Left renal cortex interstitium (tissue), 4 donors: ENCODE data around the gene MAP2K6. TPM values are rescaled to one million over a fixed set of nuclear protein-coding genes. Genes with fewer than 3 reads are reported as not detected.

Experiments used
- DNase-seq, 4 donors: peaks; one replicate each; pipeline ENCODE4 v3.0.0-alpha.2; 2013; ENCODE audit warnings: low read depth in 4 of 4, low spot score in 2 of 4, missing footprints in 1 of 4
- polyA plus RNA-seq, 4 donors: library from polyadenylated mRNA; unstranded; fragments of 120-200 nt; gene quantifications; one replicate each; pipeline ENCODE4 v1.2.1, GENCODE V29; 2013; ENCODE audit not compliant: insufficient read length in 4 of 4

MAP2K6 gene
- polyA plus RNA-seq, result 10 to 100 TPM; 19.7 to 22.7 (median 22.0) TPM

DNA sequence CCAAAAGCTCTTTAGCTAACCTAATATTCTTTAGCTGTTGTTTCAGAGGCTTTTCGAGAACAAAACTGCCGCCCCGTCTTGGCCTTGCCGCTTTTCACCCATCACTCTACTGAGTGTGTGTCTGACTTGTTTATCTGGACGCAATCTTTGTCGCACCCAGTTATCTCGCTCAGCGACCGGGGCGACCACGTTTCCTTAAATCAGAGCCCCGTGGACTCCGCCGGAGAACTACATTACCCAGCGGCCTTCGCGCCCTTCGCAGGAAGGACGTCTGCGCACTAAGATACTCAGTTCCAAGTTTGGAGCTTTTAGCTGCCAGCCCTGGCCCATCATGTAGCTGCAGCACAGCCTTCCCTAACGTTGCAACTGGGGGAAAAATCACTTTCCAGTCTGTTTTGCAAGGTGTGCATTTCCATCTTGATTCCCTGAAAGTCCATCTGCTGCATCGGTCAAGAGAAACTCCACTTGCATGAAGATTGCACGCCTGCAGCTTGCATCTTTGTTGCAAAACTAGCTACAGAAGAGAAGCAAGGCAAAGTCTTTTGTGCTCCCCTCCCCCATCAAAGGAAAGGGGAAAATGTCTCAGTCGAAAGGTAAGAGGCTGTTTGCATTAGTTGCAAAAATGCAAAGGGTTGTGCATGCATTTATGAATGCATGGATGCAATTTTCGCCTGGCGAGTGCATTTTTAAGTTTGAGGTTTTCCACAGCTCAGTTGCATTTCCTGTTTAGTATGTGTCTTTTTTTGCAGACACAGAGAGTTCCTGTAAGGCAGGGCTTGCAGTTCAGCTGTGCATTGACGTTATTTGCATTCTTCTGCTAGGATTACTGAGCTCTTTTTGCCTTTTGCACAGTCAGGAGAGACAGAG is at the start of gene MAP2K6:
MAP2K6 (plus strand) TSS at position 290 of the 867 bp plus-strand sequence; CDS start at position 578, 288 bp downstream.
- DNase-seq, result peak in 3 of 4 donors; percentile 66 to 86 (median 71)

DNA sequence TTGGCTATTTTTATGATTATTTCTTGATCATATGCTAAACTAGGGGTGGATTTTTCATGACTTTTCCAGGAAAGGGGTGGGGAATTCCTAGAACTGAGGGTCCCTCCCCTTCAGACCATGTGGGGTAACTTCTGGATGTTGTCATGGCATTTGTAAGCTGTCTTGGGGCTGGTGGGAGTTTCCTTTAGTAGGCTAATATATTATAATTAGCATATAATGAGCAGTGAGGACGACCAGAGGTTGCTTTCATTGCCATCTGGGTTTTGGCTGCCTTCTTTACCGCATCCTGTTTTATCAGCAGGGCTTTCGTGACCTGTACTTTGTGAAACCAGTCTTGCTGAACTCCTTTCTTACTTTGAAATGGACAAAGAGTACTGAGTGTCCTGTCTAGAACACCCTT is 47.2 kb upstream of the MAP2K6 start:
- DNase-seq, result no peak

DNA sequence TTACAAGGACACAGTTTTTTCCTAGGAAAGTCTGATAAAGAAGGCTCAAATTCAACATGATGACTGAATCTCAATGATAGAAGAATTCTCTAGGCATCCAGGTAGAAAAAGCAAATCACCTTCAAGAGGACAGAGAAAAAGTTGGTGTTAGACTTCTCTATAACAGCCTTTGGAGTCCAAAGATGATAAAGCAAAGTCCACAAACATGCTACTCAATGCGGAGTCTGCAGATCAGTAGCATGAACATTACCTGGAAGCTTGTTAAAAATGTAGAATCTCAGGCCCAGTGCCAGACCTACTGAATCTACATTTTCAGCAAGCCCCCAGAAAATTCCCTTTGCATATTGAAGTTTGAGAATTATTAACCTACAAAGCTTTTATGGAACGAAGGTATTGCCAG is 41.4 kb upstream of the MAP2K6 start:
- DNase-seq, result no peak

DNA sequence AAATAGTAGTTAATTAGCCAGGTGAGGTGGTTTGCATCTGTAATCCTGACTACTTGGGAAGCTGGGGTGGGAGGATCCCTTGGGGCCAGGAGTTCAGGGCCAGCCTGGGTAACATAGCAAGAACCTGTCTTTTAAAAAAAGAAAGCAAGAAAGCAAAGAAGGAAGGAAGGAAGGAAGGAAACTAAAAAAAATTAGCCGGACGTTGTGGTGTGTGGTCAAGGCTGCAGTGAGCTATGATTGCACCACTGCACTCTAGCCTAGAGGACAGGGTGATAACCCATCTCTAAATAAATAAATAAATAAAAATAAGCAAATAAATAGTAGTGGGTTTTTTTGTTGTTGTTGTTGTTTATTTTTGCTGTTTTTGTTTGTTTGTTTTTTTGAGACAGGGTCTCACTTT is 39.3 kb upstream of the MAP2K6 start:
- no peak for DNase-seq

DNA sequence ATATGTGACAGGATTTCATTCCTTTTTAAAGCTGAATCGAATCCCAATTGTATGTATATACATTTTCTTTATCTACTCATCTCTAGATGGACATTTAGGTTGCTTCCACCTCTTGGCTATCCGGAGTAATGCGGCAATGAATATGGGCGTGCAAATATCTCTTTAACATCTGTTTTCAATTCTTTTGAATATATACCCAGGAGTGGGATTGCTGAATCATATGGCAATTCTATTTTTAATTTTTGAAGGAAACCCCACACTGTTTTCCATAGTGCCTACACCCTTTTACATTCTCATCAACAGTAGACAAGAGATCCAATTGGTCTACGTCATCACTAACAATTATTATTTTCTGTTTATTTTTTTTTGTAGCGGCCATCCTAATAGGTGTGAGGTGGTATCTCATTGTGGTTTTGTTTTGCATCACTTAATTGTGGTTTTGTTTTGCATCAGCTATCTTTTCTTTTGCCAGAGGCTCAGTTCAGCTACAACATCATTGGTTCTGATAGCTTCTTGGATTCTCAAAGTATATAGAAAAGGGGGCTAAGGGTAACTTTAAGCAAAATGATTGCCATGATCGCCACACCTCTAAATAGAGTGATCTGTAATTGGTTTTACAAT is 25.6 kb upstream of the MAP2K6 start:
- no peak for DNase-seq

DNA sequence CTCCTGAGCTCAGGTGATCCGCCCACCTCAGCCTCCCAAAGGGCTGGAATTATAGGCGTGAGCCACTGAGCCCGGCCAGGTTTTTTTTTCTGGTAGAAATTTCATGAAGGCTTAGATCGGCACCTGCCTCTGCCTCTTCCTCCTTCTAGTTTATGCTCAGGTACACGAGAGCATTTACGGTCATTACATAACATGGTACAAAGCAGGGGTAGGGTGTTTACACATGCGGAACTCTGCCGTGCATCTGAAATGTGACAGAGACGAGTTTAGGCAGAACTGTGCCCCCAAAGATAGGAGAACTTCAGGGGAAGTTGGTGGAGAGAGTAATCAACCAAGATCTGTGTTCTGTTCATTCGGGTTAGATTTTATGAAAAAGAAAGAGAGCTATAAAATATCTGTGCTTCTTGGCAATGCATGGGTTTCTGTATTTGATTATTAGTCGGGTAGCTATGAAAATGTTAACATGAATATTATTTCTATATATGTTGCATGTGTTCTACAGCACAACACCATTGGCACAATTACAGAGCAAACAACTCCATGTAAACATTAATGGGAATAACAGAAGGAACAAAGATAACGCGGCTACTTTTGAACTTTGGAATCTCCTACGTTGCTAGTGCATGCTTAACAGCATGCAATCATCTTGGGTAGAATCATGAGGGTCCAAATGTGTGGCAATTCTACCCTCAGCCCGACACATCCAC is 23.5 kb upstream of the MAP2K6 start:
- no peak for DNase-seq

DNA sequence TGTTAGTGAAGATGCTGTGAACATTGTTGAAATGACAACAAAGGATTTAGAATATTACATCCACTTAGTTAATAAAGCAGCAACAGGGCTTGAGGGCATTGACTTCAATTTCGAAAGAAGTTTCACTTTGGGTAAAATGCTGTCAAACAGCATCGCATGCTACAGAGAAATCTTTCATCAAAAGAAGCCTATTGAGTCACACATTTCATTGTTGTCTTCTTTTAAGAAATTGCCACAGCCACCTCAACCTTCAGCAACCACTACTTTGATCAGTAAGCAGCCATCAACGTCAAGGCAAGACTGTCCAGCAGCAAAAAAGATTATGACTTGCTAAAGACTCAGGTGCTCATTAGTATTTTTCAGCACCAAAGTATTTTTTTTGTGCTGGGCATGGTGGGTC is 13.2 kb upstream of the MAP2K6 start:
- no peak for DNase-seq

DNA sequence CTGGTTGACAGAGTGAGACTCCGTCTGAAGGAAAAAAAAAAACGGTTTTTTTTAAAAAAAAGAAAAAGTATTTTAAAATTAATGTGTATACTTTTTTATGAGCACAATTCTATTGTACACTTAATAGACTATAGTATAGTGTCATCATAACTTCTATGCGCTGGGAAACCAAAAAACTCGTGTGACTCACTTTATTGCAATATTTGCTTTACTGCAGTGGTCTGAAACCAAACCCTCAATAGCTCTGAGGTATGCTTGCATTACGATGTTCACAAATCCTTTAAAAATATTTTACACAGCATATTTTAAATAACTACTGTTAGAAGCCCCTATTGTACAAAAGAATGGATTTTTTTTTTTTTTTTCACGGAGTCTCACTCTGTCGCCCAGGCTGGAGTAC is 12.4 kb upstream of the MAP2K6 start:
- no peak for DNase-seq

DNA sequence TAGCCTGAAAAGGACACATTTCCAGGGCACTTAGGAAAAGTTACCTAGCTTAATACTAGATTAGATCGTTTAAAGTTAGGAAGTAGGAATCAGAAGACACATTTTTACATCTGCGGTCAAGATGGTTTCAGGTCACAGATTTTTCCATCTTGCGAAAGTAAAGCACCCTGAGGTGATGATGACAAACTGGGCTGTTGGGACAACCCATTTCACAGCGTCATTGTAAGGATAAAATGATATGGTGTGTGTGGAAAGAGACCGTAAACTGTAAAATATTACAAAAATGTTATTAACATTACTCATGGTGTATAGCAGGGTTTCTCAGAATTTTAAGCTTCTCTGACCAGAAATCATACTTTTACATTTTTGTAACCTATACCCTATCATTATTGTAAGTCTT is 10.1 kb upstream of the MAP2K6 start:
- no peak for DNase-seq

DNA sequence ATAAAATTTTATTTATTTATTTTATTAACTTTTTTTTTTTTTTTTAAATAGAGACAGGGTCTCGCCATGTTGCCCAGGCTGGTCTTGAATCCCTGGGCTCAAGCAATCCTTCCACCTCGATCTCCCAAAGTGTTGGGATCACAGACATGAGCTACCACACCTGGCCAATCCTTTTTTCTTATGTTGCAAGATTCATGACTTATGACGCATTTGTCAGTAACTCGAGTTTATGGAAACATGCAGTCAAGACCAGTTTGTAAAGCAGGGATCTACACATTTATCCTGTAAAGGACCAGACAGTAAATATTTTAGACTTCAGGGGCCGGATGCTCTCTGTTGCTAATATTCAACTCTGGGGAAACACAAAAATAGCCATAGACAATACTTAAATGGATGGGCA is 9.4 kb upstream of the MAP2K6 start:
- no peak for DNase-seq

DNA sequence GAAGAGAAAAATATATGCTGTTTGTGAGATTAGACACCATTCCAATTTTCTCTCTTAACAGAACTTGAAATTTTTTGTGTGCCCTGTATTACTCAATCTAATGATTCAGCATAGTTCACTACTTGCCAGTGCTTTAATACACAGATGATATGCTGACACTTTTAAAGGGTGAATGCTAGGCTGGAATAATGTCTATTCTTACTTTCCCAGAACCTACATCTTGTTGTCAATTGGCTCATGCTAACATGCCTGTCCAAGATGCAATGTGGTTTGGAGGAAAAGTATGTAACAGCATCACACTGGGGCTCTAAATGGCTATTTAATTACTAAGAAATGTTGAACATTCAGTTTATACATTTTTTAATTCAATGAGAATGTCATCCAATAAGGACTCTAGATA is 7.6 kb upstream of the MAP2K6 start:
- no peak for DNase-seq

DNA sequence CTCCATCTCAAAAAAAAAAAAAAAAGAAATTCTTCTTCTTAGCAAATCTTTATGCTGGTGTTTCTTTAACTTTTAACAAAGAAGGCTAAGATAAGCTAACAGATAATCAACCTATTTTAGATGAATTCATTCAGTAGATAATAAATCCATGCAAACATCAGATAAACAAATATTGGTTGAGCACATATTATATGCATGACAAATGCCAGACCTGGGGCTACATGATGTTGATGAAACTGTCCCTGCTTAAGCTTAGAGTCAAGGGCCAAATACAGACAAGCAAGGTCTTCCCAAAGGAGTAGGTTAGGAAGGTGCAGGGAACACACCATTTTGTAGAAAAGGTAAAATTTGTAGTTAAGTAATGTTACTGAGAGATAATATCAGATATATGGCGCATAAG is 6.7 kb upstream of the MAP2K6 start:
- no peak for DNase-seq

DNA sequence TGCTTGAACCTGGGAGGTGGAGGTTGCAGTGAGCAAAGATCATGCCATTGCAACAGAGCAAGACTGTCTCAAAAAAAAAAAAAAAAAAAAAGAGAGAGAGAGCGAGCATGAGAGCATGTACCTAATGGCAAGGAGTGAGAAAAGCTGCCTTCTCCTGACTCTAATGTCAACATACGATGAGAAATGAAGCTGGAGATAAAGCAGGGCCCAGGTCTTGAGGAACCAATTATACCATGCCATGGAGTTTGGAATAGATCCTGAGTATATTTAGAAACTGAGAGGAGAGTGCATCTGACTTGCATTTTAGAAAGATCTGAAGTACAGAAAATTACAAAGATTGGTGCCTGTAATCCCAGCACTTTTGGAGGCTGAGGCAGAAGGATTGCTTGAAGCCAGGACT is 3.8 kb upstream of the MAP2K6 start:
- DNase-seq, result no peak

DNA sequence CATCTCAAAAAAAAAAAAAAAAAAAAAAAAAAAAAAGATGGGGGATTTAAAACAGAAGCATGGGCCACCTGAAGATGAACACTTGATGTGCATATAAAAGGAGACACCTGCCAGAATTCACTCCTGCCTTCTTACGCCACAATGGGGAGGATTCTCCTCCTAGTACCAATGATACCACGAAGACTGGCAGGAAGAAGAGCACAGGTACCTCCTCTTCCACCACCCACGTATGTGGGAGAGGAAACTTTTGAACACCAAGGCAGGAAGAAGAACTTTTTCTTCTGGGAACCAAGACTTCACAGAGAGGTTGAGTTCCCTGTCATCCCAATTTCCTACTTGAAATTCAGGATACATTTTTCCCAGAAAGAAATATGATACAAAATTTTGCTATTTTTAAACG is 2.7 kb upstream of the MAP2K6 start:
- DNase-seq, result no peak

DNA sequence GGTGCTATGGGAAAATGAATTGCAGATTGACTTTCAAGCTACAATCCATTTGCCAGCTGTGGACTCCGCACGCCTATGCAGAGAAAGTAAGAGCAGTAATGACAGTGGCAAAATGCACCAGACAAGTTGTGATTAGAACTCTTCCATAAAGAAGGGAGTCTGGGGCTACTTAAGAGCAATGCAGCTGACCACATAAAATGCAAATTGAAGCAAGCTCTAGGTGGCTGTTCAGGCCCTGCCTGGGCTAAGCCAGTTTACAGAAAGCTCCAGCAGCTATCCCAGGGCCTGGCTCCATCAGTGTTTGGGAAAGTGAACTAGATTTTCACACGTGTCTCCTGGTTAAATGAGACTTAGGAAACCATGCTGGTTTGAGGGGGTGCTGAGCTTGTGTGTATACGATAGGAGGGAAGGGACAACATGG is 2.2 kb upstream of the MAP2K6 start:
- DNase-seq, result no peak

DNA sequence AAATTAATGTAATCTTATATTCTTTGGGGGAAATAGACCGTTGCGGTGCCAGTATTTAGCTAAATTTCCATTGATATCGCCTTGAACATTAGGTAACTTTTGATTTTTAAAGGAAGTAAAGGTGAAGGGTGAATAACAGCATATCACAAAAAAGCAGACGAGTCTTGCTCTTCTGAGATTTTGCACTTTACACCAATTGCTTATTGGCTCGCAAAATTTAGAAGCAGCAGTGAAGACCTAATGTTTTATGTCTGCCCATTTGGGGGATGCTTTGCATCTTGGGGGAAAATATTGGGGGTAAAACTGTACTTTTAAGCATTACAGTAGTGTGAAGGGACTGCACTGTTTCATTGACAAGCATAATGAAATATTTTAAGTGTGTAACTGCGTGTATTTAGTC is 934 bp downstream of the MAP2K6 start:
- DNase-seq, result no peak

DNA sequence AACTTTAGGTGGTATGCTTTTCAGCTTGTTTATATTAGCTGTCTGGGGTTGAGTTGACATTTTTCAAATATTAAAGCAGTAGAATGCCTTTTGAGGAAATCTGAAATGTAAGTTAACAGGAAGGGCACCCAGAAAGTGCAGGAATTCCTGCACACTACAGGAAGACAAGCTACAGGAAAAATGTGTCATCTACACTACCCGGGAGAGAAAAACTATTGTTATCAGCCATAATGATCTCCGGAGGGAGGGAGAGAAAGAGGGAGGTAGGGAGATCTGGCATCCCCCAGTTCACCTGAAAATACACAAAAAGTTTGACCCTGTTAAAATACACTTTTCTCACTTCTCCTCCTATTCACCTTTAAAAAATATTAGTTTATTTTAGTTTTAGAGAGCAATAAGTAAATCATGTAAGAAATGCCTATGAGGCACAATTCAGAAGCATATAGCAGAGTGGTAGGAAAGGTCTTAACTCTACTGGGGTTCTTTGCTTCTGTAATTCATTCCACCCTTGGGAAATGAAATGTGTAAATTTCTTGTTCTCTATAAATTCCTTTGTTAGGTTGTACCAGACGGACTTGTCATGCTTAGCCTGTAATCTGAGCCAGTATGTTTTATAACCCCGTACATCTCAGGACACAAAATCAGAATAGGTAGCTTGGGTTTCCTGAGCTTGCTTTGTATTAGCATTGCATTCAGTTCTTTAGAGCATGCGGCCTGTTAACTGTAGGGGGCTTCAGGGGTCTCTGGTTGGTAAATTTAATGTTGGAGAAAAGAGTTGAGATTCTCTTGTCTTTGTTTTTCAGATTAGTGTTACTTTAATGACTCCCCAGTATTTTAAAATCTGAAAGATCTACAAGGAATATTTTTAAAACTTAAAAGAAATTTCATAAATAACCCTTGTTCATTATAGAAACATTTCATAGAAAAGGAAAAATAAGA is 3.3 kb downstream of the MAP2K6 start:
- no peak for DNase-seq

DNA sequence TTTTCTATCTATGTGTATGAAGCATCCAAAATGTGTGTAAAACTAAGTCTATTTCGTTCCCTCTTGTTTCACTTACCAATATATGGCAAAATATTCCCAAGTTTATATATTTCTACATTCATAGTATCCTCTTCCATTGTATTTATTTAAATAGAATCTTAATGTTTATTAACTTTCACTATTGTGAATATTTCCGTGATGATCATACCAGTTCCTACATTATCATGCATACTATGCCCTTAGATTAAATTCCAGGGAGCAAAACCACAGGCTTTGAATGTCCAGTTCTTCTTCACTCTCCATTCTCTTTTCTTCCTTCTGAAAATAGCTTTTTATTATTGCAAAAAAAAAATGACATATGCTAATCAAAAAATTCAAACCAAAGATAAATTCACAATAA is 4.0 kb downstream of the MAP2K6 start:
- no peak for DNase-seq

DNA sequence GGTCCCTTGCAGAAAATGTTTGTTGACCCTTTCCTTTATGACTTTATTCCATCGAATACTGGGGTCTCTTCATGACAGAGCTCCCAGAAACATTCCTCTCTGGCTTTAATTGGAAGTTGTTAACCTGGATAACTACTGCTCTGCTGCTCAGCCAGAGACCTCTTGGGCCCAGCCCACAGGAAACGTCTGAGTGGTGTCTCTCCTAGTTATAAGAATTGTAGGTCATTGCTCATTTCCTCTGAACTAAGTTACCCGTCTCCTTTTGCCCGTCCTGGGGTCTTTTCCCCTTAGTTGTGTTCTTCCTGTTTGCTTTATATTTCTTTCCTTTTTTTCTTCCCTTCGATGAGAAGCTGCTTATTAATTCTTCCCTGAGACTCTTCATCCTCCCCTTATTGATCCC is 9.0 kb downstream of the MAP2K6 start:
- no peak for DNase-seq

DNA sequence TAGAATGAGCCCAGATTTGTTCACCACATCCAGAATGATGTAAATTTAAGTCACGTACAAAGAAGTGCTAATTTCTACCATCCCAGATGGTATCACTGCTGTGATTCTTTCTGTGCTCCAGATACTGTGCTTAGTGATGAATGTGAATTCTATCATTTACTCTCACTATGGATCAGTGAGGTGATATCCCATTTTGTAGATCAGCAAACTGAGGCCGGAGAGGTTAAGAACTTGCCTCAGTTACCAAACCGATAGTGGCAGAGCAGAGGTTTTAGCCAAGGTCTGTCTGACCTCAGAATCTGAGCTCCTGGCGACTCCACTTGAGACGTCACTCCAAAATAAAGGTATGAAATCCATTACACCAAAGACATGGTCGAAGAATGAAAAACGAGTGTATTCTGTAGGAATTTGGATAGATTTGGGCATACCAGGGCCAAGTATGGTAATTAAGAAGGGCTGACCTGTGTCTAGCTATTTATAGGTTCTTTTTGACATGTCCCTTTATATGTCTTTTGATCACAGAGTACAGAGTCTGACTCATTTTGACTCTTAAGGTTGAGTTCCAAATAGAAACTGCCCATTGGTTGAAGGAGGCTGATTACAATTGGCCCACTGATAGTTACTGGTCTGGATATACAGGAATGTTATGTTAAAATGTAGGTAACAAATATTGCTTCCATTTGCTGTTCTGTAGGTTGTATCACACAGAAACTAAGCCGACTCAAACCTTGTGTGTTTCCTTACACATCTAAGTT is 10.0 kb downstream of the MAP2K6 start:
- no peak for DNase-seq
